Endothelial cell of umbilical vein (primary cell): Measurements from ENCODE around the gene DEFB129. TPM values are rescaled to one million over a fixed set of nuclear protein-coding genes. Genes with fewer than 3 reads are reported as not detected.

Experiments
- BruUV-seq: library from RNA; stranded (reverse); fragments of 400-500 nt; replicated peaks from 2 replicates; lab custom pipeline; 2021; lab: Mats Ljungman, UMichigan
- CTCF ChIA-PET: fragments of 300-600, 350-600 bp; sonication (Branson Sonifier 250); formaldehyde crosslinking; loops from one replicate; lab custom pipeline; 2021; ENCODE audit warnings: antibody characterized with exemption, inconsistent platforms; lab: Charles Lee
- POLR2A ChIA-PET: fragments of 300-600, 350-600 bp; sonication (Branson Sonifier 250); formaldehyde crosslinking; loops from one replicate; lab custom pipeline; 2021; ENCODE audit warnings: antibody characterized with exemption, inconsistent platforms; lab: Charles Lee
- DNase-seq: peaks from one replicate; pipeline ENCODE4 v3.0.0-alpha.2; 2011; ENCODE audit warnings: low read depth, low spot score
- FAIRE-seq: peaks from 2 replicates; lab custom pipeline; 2011; peaks lifted over from hg19 to GRCh38; lab: Jason Lieb, UNC
- H2AFZ ChIP-seq: 2 replicates; pipeline ENCODE4 v1.6.0; 2012; ENCODE audit warnings: low read depth, low read length, control low read depth, inconsistent platforms
- H3K27ac ChIP-seq: 2 replicates; pipeline ENCODE4 v1.5.1; 2011; ENCODE audit warnings: low read depth, mild to moderate bottlenecking, control low read depth, low read length, moderate library complexity; ENCODE audit not compliant: insufficient read depth
- H3K27me3 ChIP-seq, 2 experiments: 2 replicates each; pipeline versions ENCODE4 v1.6.0 to v1.6.1; 2011; ENCODE audit warnings: low read length in 2 of 2, mixed read lengths in 1 of 2; ENCODE audit not compliant: control insufficient read depth in 2 of 2, insufficient read depth in 2 of 2
- H3K36me3 ChIP-seq, 2 experiments: 2 replicates in 1 of 2; 3 replicates in 1 of 2; pipeline ENCODE4 v1.5.1; 2011; ENCODE audit warnings: low read length in 2 of 2, mild to moderate bottlenecking in 1 of 2, moderate library complexity in 1 of 2; ENCODE audit not compliant: control insufficient read depth in 2 of 2, insufficient read depth in 2 of 2; ENCODE audit errors: extremely low read depth in 1 of 2
- H3K4me1 ChIP-seq: 3 replicates; pipeline ENCODE4 v1.5.1; 2011; ENCODE audit warnings: mild to moderate bottlenecking, low read length; ENCODE audit not compliant: control insufficient read depth, insufficient read depth; ENCODE audit errors: extremely low read depth
- H3K4me2 ChIP-seq: 2 replicates; pipeline ENCODE4 v1.6.1; 2011; ENCODE audit warnings: low read length, control low read depth, mixed read lengths; ENCODE audit not compliant: insufficient read depth
- H3K4me3 ChIP-seq, 3 experiments: fragments of 200-600 bp in 1 of 3; sonication (generic), shearing (Covaris generic) in 1 of 3; replicated peaks in 1 of 3; 2 replicates each; pipeline ENCODE4 v1.5.1; 2011 to 2016; ENCODE audit warnings: control low read depth in 3 of 3, low read length in 3 of 3, mild to moderate bottlenecking in 2 of 3, inconsistent platforms in 1 of 3, low read depth in 1 of 3, moderate library complexity in 1 of 3; ENCODE audit not compliant: insufficient read depth in 1 of 3
- H3K79me2 ChIP-seq: 2 replicates; pipeline ENCODE4 v1.6.0; 2012; ENCODE audit warnings: low read length, inconsistent platforms; ENCODE audit not compliant: control insufficient read depth, insufficient read depth
- H3K9ac ChIP-seq: replicated peaks from 2 replicates; pipeline ENCODE3; 2011; ENCODE audit warnings: low read length, control low read depth; ENCODE audit not compliant: insufficient read depth; ENCODE audit errors: extremely low read depth
- H3K9me1 ChIP-seq: replicated peaks from 3 replicates; pipeline ENCODE4 v1.6.0; 2011; ENCODE audit warnings: mild to moderate bottlenecking, low read length; ENCODE audit not compliant: control insufficient read depth, insufficient read depth; ENCODE audit errors: extremely low read depth
- H3K9me3 ChIP-seq: replicated peaks from 2 replicates; pipeline ENCODE4 v1.5.1; 2012; ENCODE audit warnings: low read length, inconsistent platforms; ENCODE audit not compliant: control insufficient read depth, insufficient read depth
- H4K20me1 ChIP-seq: replicated peaks from 2 replicates; pipeline ENCODE3; 2011; ENCODE audit warnings: mild to moderate bottlenecking, low read length; ENCODE audit not compliant: control insufficient read depth, insufficient read depth; ENCODE audit errors: extremely low read depth
- GATA2 ChIP-seq: IDR thresholded peaks from 2 replicates; pipeline ENCODE4 v1.7.0; 2011; ENCODE audit warnings: low read depth, mild to moderate bottlenecking, moderate library complexity, mixed read lengths, low read length; ENCODE audit not compliant: insufficient read length, insufficient read depth
- JUN ChIP-seq: IDR thresholded peaks from 2 replicates; pipeline ENCODE4 v1.6.1; 2011; ENCODE audit warnings: borderline replicate concordance, low read depth; ENCODE audit not compliant: insufficient read length, insufficient read depth
- MAX ChIP-seq: IDR thresholded peaks from 2 replicates; pipeline ENCODE4 v1.6.1; 2011; ENCODE audit not compliant: insufficient read depth, insufficient read length
- dilution Hi-C: fragments of 300-500 bp; cut with MboI; formaldehyde crosslinking; loops from one replicate; pipeline ENCODE4 v1.15.0; 2019; ENCODE audit warnings: low sequenced_read_pairs; ENCODE audit not compliant: extremely low pct_ligation_motif_present
- intact Hi-C: fragments of 100-400 bp; cut with micrococcal nuclease; formaldehyde crosslinking; loops from one replicate; pipeline ENCODE4 v1.10.0; 2022
- polyA plus RNA-seq, 4 experiments: library from polyadenylated mRNA; depleted of rRNA in 3 of 4; stranded (reverse) in 3 of 4; unstranded in 1 of 4; fragments of >200 nt; gene quantifications; 2 replicates each; pipeline versions ENCODE4 v1.2.1 to v1.2.3, GENCODE V29; 2011 to 2012; ENCODE audit warnings: missing spikeins in 1 of 4
- total RNA-seq: library from RNA; stranded (reverse); gene quantifications from 2 replicates; pipeline ENCODE4 v1.2.3, GENCODE V29; 2021
- TF ChIP-seq, protein P1 (sequence below), 2 donors: IDR thresholded peaks; 1 replicate in 1 of 2; 2 replicates in 1 of 2; pipeline ENCODE4 v1.5.1; 2011; ENCODE audit warnings: low read length in 2 of 2, mild to moderate bottlenecking in 2 of 2, moderate library complexity in 2 of 2, control low read depth in 1 of 2, inconsistent platforms in 1 of 2, low read depth in 1 of 2; ENCODE audit not compliant: insufficient read depth in 1 of 2; ENCODE audit errors: extremely low read depth in 1 of 2

DEFB129 gene
- total and polyA plus RNA-seq, 2 donors (not counting 3 experiments of a cell fraction or from before 2014, with no cell fraction given): not detected

GRCh38 chr20:258269-258858 lies 31.3 kb downstream of the DEFB129 start:
- Histone ChIP-seq H3K4me1 (no peaks in the 10 kb centered on the region), H3K4me2 (no peak overlapping the region), H3K27ac (no peak overlapping the region), H4K20me1 (no peaks in the 10 kb centered on the region), H3K4me3 (no peak overlapping the region), H3K9ac (no peak overlapping the region), H3K79me2 (no peaks in the 10 kb centered on the region), H2AFZ (no peak overlapping the region), H3K27me3 (peaks cover 12 to 22% of the 10 kb centered on the region in 2 experiments), H3K36me3 (no peaks in the 10 kb centered on the region), H3K9me3 (no peaks in the 10 kb centered on the region), H3K9me1 (no peaks in the 10 kb centered on the region)
- no TSS peak for BruUV-seq
- CTCF ChIA-PET: interaction anchor here (0.7 to 3.5 kb wide), 6 partner anchors 8 to 72 kb away, joined by 3 to 47 read pairs (median 4); partner anchors contain the start of gene SOX12
- dilution Hi-C loops: no loop called here
- FAIRE-seq (no peak), DNase-seq (no peak)
- POLR2A ChIA-PET: no interaction called here
- intact Hi-C loops: no loop called here
- TF ChIP-seq MAX (no peak), JUN (no peak)
- TF ChIP-seq, protein P1, sequence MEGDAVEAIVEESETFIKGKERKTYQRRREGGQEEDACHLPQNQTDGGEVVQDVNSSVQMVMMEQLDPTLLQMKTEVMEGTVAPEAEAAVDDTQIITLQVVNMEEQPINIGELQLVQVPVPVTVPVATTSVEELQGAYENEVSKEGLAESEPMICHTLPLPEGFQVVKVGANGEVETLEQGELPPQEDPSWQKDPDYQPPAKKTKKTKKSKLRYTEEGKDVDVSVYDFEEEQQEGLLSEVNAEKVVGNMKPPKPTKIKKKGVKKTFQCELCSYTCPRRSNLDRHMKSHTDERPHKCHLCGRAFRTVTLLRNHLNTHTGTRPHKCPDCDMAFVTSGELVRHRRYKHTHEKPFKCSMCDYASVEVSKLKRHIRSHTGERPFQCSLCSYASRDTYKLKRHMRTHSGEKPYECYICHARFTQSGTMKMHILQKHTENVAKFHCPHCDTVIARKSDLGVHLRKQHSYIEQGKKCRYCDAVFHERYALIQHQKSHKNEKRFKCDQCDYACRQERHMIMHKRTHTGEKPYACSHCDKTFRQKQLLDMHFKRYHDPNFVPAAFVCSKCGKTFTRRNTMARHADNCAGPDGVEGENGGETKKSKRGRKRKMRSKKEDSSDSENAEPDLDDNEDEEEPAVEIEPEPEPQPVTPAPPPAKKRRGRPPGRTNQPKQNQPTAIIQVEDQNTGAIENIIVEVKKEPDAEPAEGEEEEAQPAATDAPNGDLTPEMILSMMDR (IDR thresholded peaks at IDR 0.05; ENCODE audit: extremely low read depth in 1 of 2, insufficient read depth in 1 of 2, low read depth in 1 of 2, low read length in 2 of 2): no peak

GRCh38 chr20:258963-259362 lies 31.9 kb downstream of the DEFB129 start:
- Histone ChIP-seq H3K9me1 (no peaks in the 10 kb centered on the region), H3K4me2 (no peak overlapping the region), H3K27ac (no peak overlapping the region), H4K20me1 (no peaks in the 10 kb centered on the region), H3K36me3 (no peaks in the 10 kb centered on the region), H3K4me1 (no peaks in the 10 kb centered on the region), H3K79me2 (no peaks in the 10 kb centered on the region), H2AFZ (no peak overlapping the region), H3K4me3 (no peak overlapping the region), H3K27me3 (peaks cover 12 to 22% of the 10 kb centered on the region in 2 experiments), H3K9me3 (no peaks in the 10 kb centered on the region), H3K9ac (no peak overlapping the region)
- BruUV-seq: no TSS peak
- ChIA-PET POLR2A (no interaction called here), CTCF (interaction anchor here (0.6 to 3.5 kb wide), 5 partner anchors 8 to 71 kb away, joined by 3 to 47 read pairs (median 4); partner anchors contain the start of genes SOX12 and ZCCHC3)
- intact Hi-C loops (loop anchor here (1.0 kb wide), 1 partner anchor 71 kb away; no protein-coding TSS in a partner anchor), dilution Hi-C loops (no loop called here)
- DNase-seq: peak; percentile 40
- TF ChIP-seq, protein P1 (IDR thresholded peaks at IDR 0.05; ENCODE audit: extremely low read depth in 1 of 2, insufficient read depth in 1 of 2, low read depth in 1 of 2, low read length in 2 of 2): peak; percentile 13 to 35
- TF ChIP-seq GATA2: no peak
- FAIRE-seq: peak; percentile 72
